ENCODE data around the gene NFKBIZ.

The NFKBIZ gene, protein sequence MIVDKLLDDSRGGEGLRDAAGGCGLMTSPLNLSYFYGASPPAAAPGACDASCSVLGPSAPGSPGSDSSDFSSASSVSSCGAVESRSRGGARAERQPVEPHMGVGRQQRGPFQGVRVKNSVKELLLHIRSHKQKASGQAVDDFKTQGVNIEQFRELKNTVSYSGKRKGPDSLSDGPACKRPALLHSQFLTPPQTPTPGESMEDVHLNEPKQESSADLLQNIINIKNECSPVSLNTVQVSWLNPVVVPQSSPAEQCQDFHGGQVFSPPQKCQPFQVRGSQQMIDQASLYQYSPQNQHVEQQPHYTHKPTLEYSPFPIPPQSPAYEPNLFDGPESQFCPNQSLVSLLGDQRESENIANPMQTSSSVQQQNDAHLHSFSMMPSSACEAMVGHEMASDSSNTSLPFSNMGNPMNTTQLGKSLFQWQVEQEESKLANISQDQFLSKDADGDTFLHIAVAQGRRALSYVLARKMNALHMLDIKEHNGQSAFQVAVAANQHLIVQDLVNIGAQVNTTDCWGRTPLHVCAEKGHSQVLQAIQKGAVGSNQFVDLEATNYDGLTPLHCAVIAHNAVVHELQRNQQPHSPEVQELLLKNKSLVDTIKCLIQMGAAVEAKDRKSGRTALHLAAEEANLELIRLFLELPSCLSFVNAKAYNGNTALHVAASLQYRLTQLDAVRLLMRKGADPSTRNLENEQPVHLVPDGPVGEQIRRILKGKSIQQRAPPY

DNA sequence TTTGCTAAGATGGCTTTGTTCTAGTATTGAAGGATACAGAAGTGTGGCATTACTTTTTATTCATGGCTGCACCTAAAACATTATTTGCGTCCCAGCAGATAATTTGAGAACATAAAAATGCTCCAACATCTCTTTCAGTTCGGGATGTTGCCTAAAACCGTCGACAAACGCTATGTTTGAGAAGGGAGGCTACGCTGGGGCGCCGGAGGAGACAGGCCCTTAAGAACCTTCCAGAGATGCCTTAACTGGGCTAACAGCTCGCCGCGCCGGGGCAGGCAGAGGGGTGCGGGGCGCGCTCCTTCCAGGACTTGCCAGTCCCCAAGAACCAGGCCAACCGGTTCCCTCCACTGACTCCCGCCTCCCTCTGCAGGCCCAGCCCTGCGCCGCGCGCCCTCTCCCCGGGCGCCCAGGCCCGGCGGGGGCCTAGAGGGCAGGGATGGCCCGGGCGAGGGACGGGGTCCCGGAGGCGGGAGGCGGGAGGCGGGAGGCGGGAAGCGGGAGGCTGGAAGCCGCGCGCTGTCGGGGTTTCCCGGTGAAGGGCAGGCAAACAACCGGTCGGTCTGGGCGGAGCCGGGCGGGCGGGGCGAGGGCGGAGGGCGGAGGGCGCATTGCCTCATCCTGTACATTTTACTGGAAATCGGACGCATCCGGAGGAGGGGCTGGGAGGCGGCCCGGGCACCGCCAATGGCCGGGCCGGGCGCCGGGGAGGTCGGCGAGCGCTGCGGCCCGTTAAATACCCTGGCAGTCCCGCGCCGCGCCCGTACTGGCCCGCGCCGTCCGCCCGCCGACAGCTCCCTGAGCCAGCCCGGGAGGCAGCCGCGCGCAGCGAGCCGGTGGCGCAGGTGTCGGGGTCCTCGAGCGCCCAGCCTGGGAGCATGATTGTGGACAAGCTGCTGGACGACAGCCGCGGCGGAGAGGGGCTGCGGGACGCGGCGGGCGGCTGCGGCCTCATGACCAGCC lies at the start of gene NFKBIZ:
NFKBIZ (plus strand) TSS at position 761 of the 960 bp plus-strand sequence; CDS start at position 876, 115 bp downstream.
- Mint-ChIP-seq H3K4me3 (peak within 1 kb of the TSS; percentile 98), H3K27me3 (no peaks in the 10 kb centered on the region), H3K4me1 (peaks cover 46% of the 10 kb centered on the region), H3K9me3 (no peaks in the 10 kb centered on the region), H3K36me3 (peaks cover 34% of the 10 kb centered on the region), H3K27ac (peak within 1 kb of the TSS; percentile 100)

DNA sequence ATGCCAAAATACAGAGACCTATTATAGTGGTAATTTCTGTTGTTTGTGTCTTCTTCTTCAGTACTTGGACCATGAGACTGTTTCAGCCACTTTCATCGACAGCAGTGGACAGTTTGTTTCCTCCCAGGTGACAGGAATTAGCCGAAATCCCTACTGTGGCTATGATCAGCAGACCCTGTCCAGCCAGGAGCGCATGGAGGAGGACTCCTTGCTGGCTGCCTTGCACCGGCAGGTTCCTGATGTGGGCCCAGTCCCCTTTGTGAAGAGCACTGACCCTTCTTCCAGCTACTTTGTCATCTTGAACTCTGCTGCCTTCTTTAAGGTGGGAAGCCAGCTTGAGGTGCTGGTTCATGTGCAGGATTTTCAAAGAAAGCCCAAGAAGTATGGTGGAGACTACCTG lies 48.1 kb upstream of the NFKBIZ start:
- peaks cover 57% of the 10 kb centered on the region for H3K4me1 Mint-ChIP-seq
- H3K27me3 Mint-ChIP-seq = no peaks in the 10 kb centered on the region
- H3K4me3 Mint-ChIP-seq = no peak overlapping the region
- peaks cover 21% of the 10 kb centered on the region for H3K36me3 Mint-ChIP-seq
- H3K9me3 Mint-ChIP-seq = no peaks in the 10 kb centered on the region
- H3K27ac Mint-ChIP-seq = peak overlapping the region; percentile 53

DNA sequence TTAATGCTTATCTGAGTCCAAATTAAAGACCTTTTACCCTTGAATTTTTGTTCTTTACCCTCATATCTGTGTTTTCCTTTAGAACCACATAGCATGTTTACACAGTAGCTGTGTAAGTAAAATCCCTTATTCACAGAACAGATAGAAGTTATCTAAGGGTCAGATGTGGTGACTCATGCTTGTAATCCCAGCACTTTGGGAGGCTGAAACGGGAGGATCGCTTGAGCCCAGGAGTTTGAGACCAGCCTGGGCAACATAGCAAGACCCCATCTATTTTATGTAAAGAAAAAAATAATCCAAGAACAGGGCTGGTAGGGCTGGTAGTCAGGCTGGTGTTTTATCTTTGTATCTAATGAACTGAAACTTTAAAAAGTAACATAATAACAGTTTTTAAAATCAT lies 47.1 kb upstream of the NFKBIZ start:
- Mint-ChIP-seq H3K4me1 (peaks cover 47% of the 10 kb centered on the region), H3K27me3 (no peaks in the 10 kb centered on the region), H3K36me3 (peaks cover 16% of the 10 kb centered on the region), H3K9me3 (no peaks in the 10 kb centered on the region), H3K27ac (peak overlapping the region; percentile 4), H3K4me3 (no peak overlapping the region)

DNA sequence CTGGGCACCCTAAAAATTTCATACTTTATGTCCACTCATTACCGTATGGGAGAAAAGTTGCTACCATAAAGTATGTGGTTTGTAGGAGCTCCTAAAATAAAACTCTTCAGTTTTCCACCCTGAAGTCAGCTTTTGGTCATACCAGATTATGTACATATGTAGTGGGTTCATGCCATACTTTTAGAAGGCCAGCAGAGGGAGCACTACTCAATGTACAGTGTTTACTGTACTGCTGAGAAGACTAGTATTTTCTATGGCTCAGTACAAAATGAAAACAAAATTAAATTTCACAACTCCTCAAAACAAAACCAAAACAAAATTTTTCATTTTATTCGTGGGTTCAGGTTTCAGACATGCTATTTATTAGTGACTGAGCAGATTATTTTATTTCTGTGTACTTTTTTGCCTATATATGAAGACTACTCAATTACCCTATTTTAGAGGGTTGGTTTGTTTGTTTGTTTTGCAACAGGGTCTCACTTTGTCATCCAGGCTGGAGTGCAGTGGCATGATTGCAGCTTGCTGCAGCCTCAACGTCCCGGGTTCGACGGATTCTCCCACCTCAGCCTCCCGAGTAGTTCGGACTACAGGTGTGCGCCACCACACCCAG lies 46.0 kb upstream of the NFKBIZ start:
- H3K27ac Mint-ChIP-seq = peak overlapping the region; percentile 17

DNA sequence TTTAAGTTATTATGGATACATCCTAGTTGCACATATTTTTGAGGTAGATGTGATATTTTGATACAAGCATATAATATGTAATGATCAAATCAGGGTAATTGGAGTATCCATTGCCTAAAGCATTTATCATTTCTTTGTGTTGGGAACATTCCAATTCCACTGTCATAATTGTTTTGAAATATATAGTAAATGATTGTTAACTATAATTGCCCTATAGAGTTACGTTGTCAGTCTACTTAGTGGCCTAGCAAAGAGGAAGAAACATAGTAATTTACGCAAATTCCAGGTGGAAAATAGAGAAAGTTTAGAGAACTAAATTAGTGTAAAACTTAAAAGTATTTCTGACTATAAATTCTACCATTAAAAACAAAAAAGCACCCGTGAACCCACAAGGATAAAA lies 45.4 kb upstream of the NFKBIZ start:
- Mint-ChIP-seq H3K27me3 (no peaks in the 10 kb centered on the region), H3K4me3 (no peak overlapping the region), H3K27ac (peak overlapping the region; percentile 46), H3K9me3 (no peaks in the 10 kb centered on the region), H3K36me3 (peaks cover 17% of the 10 kb centered on the region), H3K4me1 (peaks cover 45% of the 10 kb centered on the region)

More for the DNA sequence above, 46.0 kb upstream of the NFKBIZ start:
- H3K9me3 Mint-ChIP-seq = no peaks in the 10 kb centered on the region
- H3K36me3 Mint-ChIP-seq = peaks cover 16% of the 10 kb centered on the region
- H3K4me3 Mint-ChIP-seq = no peak overlapping the region
- H3K4me1 Mint-ChIP-seq = peaks cover 43% of the 10 kb centered on the region
- H3K27me3 Mint-ChIP-seq = no peaks in the 10 kb centered on the region

DNA sequence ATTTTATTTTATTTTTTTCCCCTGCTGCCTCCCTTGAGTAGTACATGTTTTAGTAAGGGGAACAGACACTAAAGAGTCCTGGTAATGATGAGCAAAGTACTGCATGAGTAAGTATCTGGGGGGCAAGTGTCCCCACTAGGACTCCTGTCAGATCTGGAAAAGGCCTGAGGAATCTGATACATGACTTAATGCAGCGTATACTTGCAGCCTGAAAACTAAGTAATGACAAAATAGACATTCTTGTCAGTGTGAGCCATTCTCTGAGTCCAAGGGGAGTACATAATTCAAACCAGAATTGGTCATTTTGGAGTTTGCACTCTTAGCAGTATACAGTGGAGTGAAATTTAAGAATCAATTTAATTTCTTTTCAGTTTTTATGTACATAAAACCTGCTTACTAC lies 42.8 kb upstream of the NFKBIZ start:
- H3K27me3 Mint-ChIP-seq = no peaks in the 10 kb centered on the region
- no peaks in the 10 kb centered on the region for H3K9me3 Mint-ChIP-seq
- H3K4me1 Mint-ChIP-seq = peaks cover 50% of the 10 kb centered on the region
- H3K27ac Mint-ChIP-seq = no peak overlapping the region
- H3K36me3 Mint-ChIP-seq = peaks cover 15% of the 10 kb centered on the region
- no peak overlapping the region for H3K4me3 Mint-ChIP-seq

DNA sequence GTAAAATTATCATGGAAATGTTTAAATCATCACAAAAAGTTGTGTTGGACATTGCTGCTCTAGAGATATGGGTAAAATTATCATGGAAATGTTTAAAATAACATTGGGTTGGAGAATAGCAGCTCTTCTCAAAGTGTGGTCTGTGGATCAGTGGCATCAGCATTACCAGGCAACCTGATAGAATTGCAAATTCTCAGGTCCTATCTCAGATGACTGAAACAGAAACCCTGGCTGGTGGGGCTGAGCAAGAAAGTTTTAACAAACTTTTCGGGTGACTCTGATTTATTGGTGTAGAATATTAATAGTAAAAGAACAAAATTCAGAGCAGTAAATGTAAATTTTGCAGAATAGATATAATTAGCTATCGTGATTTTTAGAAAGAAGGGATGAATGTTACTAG lies 41.4 kb upstream of the NFKBIZ start:
- peak overlapping the region; percentile 8 for H3K27ac Mint-ChIP-seq
- H3K9me3 Mint-ChIP-seq = no peaks in the 10 kb centered on the region
- H3K27me3 Mint-ChIP-seq = no peaks in the 10 kb centered on the region
- H3K4me1 Mint-ChIP-seq = peaks cover 48% of the 10 kb centered on the region
- H3K4me3 Mint-ChIP-seq = no peak overlapping the region
- peaks cover 15% of the 10 kb centered on the region for H3K36me3 Mint-ChIP-seq

DNA sequence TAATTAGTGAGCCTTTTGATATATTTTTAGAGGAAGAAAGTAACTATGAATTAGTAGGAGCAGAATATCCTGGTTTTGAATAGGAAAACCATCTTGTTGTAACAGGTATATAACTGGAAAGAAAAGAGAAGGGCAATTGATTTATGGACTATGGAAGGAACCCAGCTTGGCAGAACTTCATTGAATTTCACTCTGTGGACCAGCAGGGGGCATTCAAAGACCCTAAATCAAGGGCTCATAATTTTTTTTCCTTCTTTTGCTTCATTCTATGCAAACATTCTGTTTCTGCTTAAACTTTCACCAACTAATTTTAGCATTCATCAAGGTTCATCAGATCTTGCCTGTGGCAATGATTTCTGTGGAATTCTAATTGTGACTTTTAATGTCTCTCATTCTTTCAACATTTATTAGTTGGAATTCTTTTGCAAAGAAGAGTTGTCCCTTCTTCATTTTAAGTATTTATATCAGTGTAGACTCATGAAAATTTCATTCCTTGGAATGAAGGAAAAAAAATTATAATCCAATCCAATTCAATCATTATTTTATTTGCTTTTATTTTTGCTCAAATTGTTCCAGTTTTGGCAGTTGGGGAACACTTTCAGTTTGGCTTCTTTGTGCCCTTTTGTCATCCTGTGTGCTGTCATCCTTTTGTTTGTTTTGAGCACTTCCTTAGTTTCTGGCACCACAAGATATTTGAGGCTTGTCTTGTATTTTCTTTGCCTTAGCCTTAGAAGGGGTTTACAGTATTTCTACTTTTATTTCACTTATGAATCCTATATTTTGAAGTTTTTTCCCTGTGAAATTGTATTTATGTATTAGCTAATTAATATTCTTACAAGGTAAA lies 39.9 kb upstream of the NFKBIZ start:
- Mint-ChIP-seq H3K4me3 (no peak overlapping the region), H3K27me3 (no peaks in the 10 kb centered on the region), H3K36me3 (peaks cover 8% of the 10 kb centered on the region), H3K9me3 (no peaks in the 10 kb centered on the region), H3K27ac (peak overlapping the region; percentile 71), H3K4me1 (peaks cover 47% of the 10 kb centered on the region)

DNA sequence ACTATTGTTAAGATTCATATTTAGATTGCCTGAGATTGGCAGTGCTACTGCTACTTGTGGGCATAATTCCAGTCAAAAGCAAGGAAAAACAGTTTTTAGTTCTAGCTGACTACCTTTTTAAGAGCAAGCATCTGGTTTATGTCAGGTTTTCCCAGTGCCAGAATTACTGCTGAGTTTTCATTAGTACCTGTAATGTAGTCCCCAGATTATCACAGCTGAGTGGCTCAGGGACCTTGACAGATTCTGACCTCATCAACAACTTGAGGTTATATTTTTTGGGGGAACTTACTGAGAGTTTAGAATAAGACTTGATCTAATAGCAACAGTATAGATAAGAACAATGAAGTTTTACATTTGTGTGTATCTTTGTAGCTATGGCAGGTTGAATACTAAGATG lies 39.3 kb upstream of the NFKBIZ start:
- Mint-ChIP-seq H3K27ac (no peak overlapping the region), H3K27me3 (no peaks in the 10 kb centered on the region), H3K36me3 (peaks cover 4% of the 10 kb centered on the region), H3K4me3 (no peak overlapping the region), H3K4me1 (peaks cover 46% of the 10 kb centered on the region), H3K9me3 (no peaks in the 10 kb centered on the region)

DNA sequence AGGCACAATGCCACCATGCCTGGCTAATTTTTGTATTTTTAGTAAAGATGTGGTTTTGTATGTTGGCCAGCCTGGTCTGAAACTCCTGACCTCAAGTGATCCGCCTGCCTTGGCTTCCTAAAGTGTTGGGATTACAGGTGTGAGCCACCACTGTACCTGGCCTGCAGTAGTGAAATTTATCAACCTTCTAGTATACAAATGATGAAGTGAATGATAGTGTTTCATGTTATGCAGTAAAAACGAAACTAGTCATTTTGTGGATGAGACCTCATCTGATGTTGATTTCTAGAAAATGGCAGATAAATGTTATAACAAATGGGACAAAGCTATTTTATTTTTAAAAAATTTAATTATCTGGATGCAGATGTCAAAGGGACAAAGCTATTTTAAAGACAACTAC lies 37.4 kb upstream of the NFKBIZ start:
- peaks cover 55% of the 10 kb centered on the region for H3K4me1 Mint-ChIP-seq

DNA sequence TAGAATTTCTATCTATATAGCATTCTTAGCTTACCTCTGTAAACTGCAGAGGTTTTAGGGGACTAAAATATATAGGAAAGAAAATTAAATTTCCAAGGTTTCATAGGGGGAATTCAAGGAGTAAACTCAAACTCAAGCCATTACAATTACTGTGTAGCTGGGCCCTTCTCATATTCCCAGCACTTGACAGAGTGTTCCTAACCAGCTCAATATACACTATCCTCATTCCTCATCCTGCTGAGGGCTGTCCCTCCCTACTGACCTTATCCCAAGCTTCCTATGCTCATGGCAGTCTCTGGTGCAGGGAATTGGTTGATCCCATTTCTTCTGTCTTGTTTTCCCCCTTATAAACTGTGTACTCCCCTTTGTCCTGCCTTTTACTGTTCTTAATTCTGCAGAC lies 36.4 kb upstream of the NFKBIZ start:
- Mint-ChIP-seq H3K9me3 (no peaks in the 10 kb centered on the region), H3K36me3 (peaks cover 7% of the 10 kb centered on the region), H3K27me3 (no peaks in the 10 kb centered on the region), H3K4me1 (peaks cover 55% of the 10 kb centered on the region), H3K4me3 (no peak overlapping the region), H3K27ac (no peak overlapping the region)

More for the DNA sequence above, 37.4 kb upstream of the NFKBIZ start:
- Mint-ChIP-seq H3K4me3 (no peak overlapping the region), H3K36me3 (peaks cover 4% of the 10 kb centered on the region), H3K27ac (no peak overlapping the region), H3K27me3 (no peaks in the 10 kb centered on the region), H3K9me3 (no peaks in the 10 kb centered on the region)

DNA sequence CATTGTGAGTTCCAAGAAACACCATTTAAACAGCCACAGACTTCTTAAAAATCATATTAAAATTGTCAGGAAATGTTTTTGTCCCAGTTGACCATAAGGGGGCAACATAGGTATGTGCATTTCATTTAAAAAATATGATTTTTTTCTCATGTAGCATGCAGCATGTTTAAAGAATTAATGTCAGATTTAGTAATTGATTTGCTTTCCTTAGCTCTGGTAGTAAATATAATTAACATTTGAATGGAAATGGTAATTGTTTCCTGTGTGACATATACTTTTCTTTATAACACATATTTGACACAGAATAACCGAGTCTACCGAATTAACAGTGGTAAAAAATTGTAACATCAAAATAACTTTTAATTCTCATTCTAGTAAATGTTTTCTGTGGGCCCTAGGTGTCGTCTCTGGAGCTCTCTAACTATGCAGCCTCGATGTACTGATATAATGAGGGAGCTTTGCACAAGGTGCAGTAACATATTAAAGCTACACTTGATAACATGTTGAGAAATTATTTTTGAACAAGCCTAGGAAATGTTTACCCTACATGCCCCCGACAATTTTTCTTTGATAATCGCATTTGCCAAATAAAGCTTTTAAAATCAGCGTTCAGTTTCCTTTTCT lies 35.4 kb upstream of the NFKBIZ start:
- Mint-ChIP-seq H3K4me1 (peaks cover 60% of the 10 kb centered on the region), H3K27me3 (no peaks in the 10 kb centered on the region), H3K4me3 (no peak overlapping the region), H3K9me3 (no peaks in the 10 kb centered on the region), H3K27ac (no peak overlapping the region), H3K36me3 (peaks cover 6% of the 10 kb centered on the region)

DNA sequence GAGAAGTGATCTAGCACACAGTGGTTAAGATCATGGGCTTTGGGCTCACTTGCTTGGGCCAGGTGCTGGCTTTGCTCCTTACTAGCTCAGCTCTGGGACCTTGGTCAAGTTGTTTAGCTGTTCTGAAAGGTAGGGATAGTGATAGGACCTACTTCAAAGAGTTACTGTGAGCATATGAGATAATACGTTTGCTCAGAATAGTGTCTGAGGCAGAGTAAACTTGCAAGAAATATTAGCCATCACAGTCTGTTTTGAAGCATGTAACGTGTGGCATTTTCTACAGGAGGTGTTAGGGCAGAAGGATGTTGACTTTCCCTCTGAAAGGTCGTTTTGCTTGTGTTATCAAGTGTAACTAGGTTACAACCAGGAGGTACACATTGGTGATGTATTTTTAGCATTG lies 34.5 kb upstream of the NFKBIZ start:
- Mint-ChIP-seq H3K4me3 (peak overlapping the region; percentile 42), H3K27ac (peak overlapping the region; percentile 84), H3K36me3 (peaks cover 10% of the 10 kb centered on the region), H3K9me3 (no peaks in the 10 kb centered on the region), H3K4me1 (peaks cover 59% of the 10 kb centered on the region), H3K27me3 (no peaks in the 10 kb centered on the region)

Measured in activated naive CD4-positive, alpha-beta T cell treated with anti-CD3 and anti-CD28 coated beads, Interleukin-2, amount 50 U/mL, for 24 hours (primary cell).